Epithelial cell of proximal tubule (primary cell): ENCODE data around the gene IPO9. TPM values are rescaled to one million over a fixed set of nuclear protein-coding genes. Genes with fewer than 3 reads are reported as not detected.

Experiments
- DNase-seq: peaks from one replicate; pipeline ENCODE4 v3.0.0-alpha.2; 2011; ENCODE audit warnings: low read depth
- H3K4me3 ChIP-seq: 2 replicates; pipeline ENCODE4 v1.5.1; 2011; ENCODE audit warnings: low read depth, mild to moderate bottlenecking, low read length
- CTCF ChIP-seq: conservative IDR thresholded peaks from 2 replicates; pipeline ENCODE4 v1.5.1; 2012; ENCODE audit warnings: low read depth, mild to moderate bottlenecking, low read length
- total RNA-seq: library from RNA; depleted of rRNA; stranded (reverse); fragments of >200 nt; gene quantifications from 2 replicates; pipeline ENCODE4 v1.2.3, GENCODE V29; 2015

Gene IPO9
- total RNA-seq, 1 donor from 2014 or later, result 16.3 TPM

GRCh38 chr1:201890806-201891450, 62.0 kb downstream of the IPO9 start:
- H3K4me3 ChIP-seq, result no peak overlapping the region
- DNase-seq, result no peak
- no peak for TF ChIP-seq CTCF

- no peak for DNase-seq
- H3K4me3 ChIP-seq, result no peak overlapping the region
- no peak for TF ChIP-seq CTCF
These were observed 62.6 kb downstream of the IPO9 start for GRCh38 chr1:201891451-201892045.

GRCh38 chr1:201892211-201892610, 63.3 kb downstream of the IPO9 start:
- DNase-seq, result no peak
- TF ChIP-seq CTCF, result no peak
- no peak overlapping the region for H3K4me3 ChIP-seq

- no peak for DNase-seq
- TF ChIP-seq CTCF, result no peak
- H3K4me3 ChIP-seq, result no peak overlapping the region
These were observed 64.5 kb downstream of the IPO9 start for GRCh38 chr1:201893431-201893830.

GRCh38 chr1:201894343-201895119, 65.6 kb downstream of the IPO9 start:
- TF ChIP-seq CTCF, result no peak
- H3K4me3 ChIP-seq, result no peak overlapping the region
- no peak for DNase-seq

GRCh38 chr1:201895120-201895665, 66.2 kb downstream of the IPO9 start:
- H3K4me3 ChIP-seq, result no peak overlapping the region
- TF ChIP-seq CTCF, result no peak
- DNase-seq, result no peak
